SU-DHL-6 (cell line): Measurements from ENCODE around the gene EEFSEC.

Source experiments
- H2AFZ ChIP-seq: fragments of 200-600 bp; sonication (generic); 2 replicates; pipeline ENCODE4 v1.6.1; 2014; ENCODE audit warnings: low read depth, mild to moderate bottlenecking, moderate library complexity, mixed read lengths, antibody characterized with exemption, low read length; ENCODE audit not compliant: severe bottlenecking
- H3F3A ChIP-seq: fragments of 200-600 bp; shearing (Covaris generic); 2 replicates; pipeline ENCODE4 v1.6.0; 2016; ENCODE audit warnings: antibody characterized with exemption, mild to moderate bottlenecking; ENCODE audit not compliant: insufficient read depth
- H3K27ac ChIP-seq: fragments of 200-600 bp; sonication (generic); 2 replicates; pipeline ENCODE4 v1.5.1; 2016; ENCODE audit warnings: low read depth, mild to moderate bottlenecking, low read length, moderate library complexity, mixed read lengths
- H3K27me3 ChIP-seq: fragments of 200-600 bp; sonication (generic), shearing (Covaris generic); 2 replicates; pipeline ENCODE4 v1.6.0; 2014; ENCODE audit warnings: mild to moderate bottlenecking, low read length
- H3K36me3 ChIP-seq: fragments of 200-600 bp; sonication (generic); 2 replicates; pipeline ENCODE4 v1.6.1; 2014; ENCODE audit warnings: mild to moderate bottlenecking, low read length, mixed read lengths
- H3K4me2 ChIP-seq: fragments of 300-600, 200-600 bp; shearing (Covaris generic), sonication (generic); 2 replicates; pipeline ENCODE4 v1.6.0; 2014; ENCODE audit warnings: low read length, low read depth, mild to moderate bottlenecking; ENCODE audit not compliant: poor library complexity, severe bottlenecking
- H3K4me3 ChIP-seq: fragments of 200-600 bp; sonication (generic); 2 replicates; pipeline ENCODE4 v1.5.1; 2014; ENCODE audit warnings: antibody characterized with exemption, low read length, mild to moderate bottlenecking, mixed read lengths; ENCODE audit not compliant: insufficient read depth, poor library complexity, severe bottlenecking
- H3K79me2 ChIP-seq: fragments of 200-600 bp; sonication (generic); 2 replicates; pipeline ENCODE4 v1.6.1; 2014; ENCODE audit warnings: mild to moderate bottlenecking, low read length, moderate library complexity; ENCODE audit not compliant: insufficient read depth
- H3K9ac ChIP-seq: fragments of 200-600 bp; sonication (generic); 2 replicates; pipeline ENCODE4 v1.7.0; 2014; ENCODE audit warnings: mild to moderate bottlenecking, low read length
- H3K9me2 ChIP-seq: fragments of 200-600 bp; sonication (generic); replicated peaks from 2 replicates; pipeline ENCODE4 v1.6.1; 2014; ENCODE audit warnings: low read length; ENCODE audit not compliant: insufficient read depth
- H3K9me3 ChIP-seq: fragments of 200-600 bp; sonication (generic); 2 replicates; pipeline ENCODE4 v1.6.1; 2014; ENCODE audit warnings: low read length, mixed read lengths; ENCODE audit not compliant: insufficient read depth
- H4K20me1 ChIP-seq: fragments of 200-600 bp; sonication (generic); 2 replicates; pipeline ENCODE4 v1.6.1; 2014; ENCODE audit warnings: low read depth, mild to moderate bottlenecking, antibody characterized with exemption, low read length, moderate library complexity, mixed read lengths
- CTCF ChIP-seq: fragments of 200-600 bp; sonication (generic); IDR thresholded peaks from one replicate; pipeline ENCODE4 v1.5.1; 2017; ENCODE audit warnings: antibody characterized with exemption, mild to moderate bottlenecking, low read length, moderate library complexity; ENCODE audit not compliant: insufficient read depth, poor library complexity, severe bottlenecking
- EZH2phosphoT487 ChIP-seq: fragments of 200-600 bp; sonication (generic), shearing (Covaris generic); conservative IDR thresholded peaks from 2 replicates; pipeline ENCODE4 v1.6.1; 2018; ENCODE audit warnings: mild to moderate bottlenecking, antibody characterized with exemption, low read length, moderate library complexity, mixed read lengths

The EEFSEC gene

GRCh38 chr3:128227507-128227906 is 74.2 kb downstream of the EEFSEC start:
- no peak overlapping the region for H3K27ac ChIP-seq
- no peak overlapping the region for H3K9ac ChIP-seq
- no peaks in the 10 kb centered on the region for H3K27me3 ChIP-seq
- H3K4me2 ChIP-seq, result no peak overlapping the region
- H4K20me1 ChIP-seq, result no peaks in the 10 kb centered on the region
- H3K4me3 ChIP-seq, result no peak overlapping the region
- H3K9me3 ChIP-seq, result peaks cover 8% of the 10 kb centered on the region; the same call in 1 of the 2 replicates
- no peaks in the 10 kb centered on the region for H3F3A ChIP-seq
- H3K79me2 ChIP-seq, result no peaks in the 10 kb centered on the region; the same call in 1 of the 2 replicates
- no peak for TF ChIP-seq EZH2phosphoT487
- TF ChIP-seq CTCF, result no peak
- no peaks in the 10 kb centered on the region for H3K9me2 ChIP-seq
- 0 out of 2 replicates have a peak, but pooled peaks cover 3% of the 10 kb centered on the region for H3K36me3 ChIP-seq
- no peak overlapping the region for H2AFZ ChIP-seq

GRCh38 chr3:128228366-128228910 is 75.2 kb downstream of the EEFSEC start:
- no peak overlapping the region for H3K9ac ChIP-seq
- TF ChIP-seq CTCF, result no peak
- no peak for TF ChIP-seq EZH2phosphoT487
- H3K36me3 ChIP-seq, result no peaks in the 10 kb centered on the region

GRCh38 chr3:128229106-128229857 is 76.0 kb downstream of the EEFSEC start:
- H3K36me3 ChIP-seq, result no peaks in the 10 kb centered on the region
- no peaks in the 10 kb centered on the region for H3K27me3 ChIP-seq
- no peak overlapping the region for H2AFZ ChIP-seq
- no peak overlapping the region for H3K9ac ChIP-seq
- H3K4me3 ChIP-seq, result no peak overlapping the region
- H3F3A ChIP-seq, result no peaks in the 10 kb centered on the region
- no peak for TF ChIP-seq CTCF
- TF ChIP-seq EZH2phosphoT487, result no peak
- no peak overlapping the region for H3K4me2 ChIP-seq
- H3K9me2 ChIP-seq, result no peaks in the 10 kb centered on the region
- H3K9me3 ChIP-seq, result no peaks in the 10 kb centered on the region
- no peaks in the 10 kb centered on the region for H4K20me1 ChIP-seq
- H3K79me2 ChIP-seq, result no peaks in the 10 kb centered on the region; the same call in 1 of the 2 replicates
- no peak overlapping the region for H3K27ac ChIP-seq

More at GRCh38 chr3:128228366-128228910, 75.2 kb downstream of the EEFSEC start:
- no peak overlapping the region for H3K4me2 ChIP-seq
- H3K9me2 ChIP-seq, result no peaks in the 10 kb centered on the region
- H3K27ac ChIP-seq, result no peak overlapping the region
- H3K9me3 ChIP-seq, result no peaks in the 10 kb centered on the region
- no peaks in the 10 kb centered on the region for H3F3A ChIP-seq
- no peaks in the 10 kb centered on the region for H3K27me3 ChIP-seq
- no peak overlapping the region for H3K4me3 ChIP-seq
- no peaks in the 10 kb centered on the region; the same call in 1 of the 2 replicates for H3K79me2 ChIP-seq
- H2AFZ ChIP-seq, result no peak overlapping the region
- H4K20me1 ChIP-seq, result no peaks in the 10 kb centered on the region
